Measurements from ENCODE around the gene ANTXR2.

ANTXR2 gene

DNA sequence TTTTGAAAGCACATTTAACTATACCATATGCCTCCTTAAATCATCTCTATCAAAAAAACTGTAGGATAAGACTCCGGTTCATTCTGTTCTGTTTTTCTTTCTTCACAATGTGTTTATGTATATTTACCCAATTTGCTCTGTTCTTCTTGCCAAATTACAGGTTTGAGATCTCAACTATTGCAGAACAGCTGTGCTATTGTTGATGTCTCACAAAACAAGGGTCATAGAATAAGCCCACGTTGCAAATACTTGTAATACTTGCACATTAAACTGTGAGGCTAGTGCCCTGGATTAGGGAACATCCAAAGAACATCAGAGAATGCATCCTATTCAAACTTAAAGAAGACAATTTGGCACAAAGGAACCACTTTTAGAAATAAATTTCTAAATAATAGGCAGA, 45.4 kb downstream of the ANTXR2 start:
- TF ChIP-seq, protein P1, sequence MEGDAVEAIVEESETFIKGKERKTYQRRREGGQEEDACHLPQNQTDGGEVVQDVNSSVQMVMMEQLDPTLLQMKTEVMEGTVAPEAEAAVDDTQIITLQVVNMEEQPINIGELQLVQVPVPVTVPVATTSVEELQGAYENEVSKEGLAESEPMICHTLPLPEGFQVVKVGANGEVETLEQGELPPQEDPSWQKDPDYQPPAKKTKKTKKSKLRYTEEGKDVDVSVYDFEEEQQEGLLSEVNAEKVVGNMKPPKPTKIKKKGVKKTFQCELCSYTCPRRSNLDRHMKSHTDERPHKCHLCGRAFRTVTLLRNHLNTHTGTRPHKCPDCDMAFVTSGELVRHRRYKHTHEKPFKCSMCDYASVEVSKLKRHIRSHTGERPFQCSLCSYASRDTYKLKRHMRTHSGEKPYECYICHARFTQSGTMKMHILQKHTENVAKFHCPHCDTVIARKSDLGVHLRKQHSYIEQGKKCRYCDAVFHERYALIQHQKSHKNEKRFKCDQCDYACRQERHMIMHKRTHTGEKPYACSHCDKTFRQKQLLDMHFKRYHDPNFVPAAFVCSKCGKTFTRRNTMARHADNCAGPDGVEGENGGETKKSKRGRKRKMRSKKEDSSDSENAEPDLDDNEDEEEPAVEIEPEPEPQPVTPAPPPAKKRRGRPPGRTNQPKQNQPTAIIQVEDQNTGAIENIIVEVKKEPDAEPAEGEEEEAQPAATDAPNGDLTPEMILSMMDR (IDR thresholded peaks at IDR 0.05): no peak

DNA sequence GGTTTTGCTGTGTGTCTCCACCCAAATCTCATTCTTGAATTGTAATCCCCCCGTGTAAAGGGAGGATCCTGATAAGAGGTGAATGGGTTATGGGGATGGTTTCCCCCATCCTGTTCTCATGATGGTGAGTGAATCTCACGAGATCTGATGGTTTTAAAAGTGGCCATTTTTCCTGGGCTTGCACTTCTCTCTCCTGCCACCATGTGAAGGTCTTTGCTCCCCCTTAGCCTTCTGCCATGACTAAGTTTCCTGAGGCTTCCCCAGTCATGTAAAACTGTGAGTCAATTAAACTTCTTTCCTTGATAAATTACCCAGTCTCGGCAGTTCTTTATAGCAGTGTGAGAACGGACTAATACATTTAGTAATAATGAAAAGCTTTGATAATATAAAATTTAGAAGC, 46.9 kb downstream of the ANTXR2 start:
- TF ChIP-seq, protein P1 (IDR thresholded peaks at IDR 0.05): no peak

DNA sequence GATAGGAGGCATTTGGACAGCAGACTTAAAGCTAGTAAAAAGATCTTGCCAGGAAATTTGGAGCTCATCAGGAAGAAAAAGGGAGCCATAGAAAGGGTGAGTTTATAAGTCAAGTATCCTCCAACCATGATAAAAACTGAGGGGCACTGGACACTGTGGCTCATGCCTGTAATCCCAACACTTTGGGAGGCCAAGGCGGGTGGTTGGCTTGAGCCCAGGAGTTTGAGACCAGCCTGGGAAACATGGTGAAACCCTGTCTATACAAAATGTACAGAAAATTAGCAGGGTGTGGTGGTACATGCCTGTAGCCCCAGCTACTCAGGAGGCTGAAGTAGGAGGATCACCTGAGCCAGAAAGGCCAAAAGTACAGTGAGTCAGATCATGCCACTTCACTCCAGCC, 48.7 kb downstream of the ANTXR2 start:
- TF ChIP-seq, protein P1 (IDR thresholded peaks at IDR 0.05): no peak

DNA sequence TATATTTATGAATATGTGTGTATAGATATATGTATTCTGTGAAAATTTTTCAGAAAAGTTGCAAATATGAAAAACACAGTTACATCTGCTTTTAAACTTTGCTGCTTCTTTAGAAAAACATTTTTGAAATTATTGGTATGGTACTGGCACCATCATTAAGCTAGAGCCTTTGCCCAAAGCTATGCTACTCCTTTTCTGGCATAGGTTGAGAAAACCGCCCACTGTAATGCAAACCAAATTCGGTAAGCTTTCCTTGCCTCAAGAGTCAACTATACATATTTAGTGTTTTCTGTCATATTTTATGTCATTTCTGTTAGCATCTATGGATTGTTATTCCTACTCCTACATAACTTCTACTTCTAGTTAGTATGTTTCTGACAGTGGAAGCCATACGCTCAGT, 50.7 kb downstream of the ANTXR2 start:
- TF ChIP-seq, protein P1 (IDR thresholded peaks at IDR 0.05): no peak

DNA sequence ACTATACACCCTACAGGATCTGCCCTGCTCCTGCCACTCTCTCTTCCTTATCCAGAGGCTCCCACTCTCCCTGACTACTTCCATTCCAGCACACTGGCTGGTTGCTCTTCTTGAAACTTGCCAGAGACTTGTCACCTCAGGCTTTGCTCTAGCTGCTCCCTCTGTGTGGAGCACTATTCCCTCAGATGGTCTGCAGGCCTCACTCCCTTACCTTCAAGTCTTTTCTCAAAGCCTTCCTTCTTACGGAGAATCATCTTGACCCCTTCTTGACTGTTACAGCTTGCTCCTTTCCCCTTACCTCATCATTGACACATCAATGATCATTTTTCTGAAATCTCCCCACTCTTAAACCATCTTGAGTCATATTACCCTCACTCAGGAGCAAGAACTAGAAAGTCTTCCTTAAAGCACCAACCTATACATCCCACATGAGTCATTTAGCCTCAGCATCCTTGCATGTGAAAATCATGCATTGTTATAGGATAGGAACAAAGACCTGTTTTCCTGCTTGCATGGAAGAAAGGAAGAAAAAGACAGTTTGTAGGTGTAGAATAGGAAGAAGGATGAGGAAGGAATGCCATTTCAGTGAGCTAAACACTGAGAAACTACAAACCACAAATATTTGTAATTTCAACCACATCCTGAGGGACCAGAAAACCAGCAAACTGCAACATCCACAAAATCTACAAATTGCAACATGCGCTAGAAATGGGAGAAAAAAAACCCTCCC, 55.7 kb downstream of the ANTXR2 start:
- TF ChIP-seq, protein P1 (IDR thresholded peaks at IDR 0.05): no peak

DNA sequence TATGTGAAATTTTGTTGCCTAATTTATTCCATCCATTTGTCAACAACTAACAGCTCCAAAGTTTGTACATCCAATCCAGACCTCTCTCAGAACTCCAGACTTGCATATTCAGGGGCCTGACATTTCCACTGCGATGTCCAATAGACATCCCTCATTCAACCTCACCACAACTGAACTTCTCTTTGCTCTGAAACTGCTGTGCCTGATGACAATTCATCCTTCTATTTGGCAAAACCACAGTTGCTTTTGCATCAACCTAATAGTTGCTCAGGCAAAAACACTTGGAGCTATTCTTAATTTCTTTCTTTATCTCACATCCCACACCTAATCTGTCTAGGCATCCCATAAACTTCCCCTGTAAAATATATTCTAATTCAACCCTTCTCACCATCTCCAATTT, 56.5 kb downstream of the ANTXR2 start:
- TF ChIP-seq, protein P1 (IDR thresholded peaks at IDR 0.05): no peak

DNA sequence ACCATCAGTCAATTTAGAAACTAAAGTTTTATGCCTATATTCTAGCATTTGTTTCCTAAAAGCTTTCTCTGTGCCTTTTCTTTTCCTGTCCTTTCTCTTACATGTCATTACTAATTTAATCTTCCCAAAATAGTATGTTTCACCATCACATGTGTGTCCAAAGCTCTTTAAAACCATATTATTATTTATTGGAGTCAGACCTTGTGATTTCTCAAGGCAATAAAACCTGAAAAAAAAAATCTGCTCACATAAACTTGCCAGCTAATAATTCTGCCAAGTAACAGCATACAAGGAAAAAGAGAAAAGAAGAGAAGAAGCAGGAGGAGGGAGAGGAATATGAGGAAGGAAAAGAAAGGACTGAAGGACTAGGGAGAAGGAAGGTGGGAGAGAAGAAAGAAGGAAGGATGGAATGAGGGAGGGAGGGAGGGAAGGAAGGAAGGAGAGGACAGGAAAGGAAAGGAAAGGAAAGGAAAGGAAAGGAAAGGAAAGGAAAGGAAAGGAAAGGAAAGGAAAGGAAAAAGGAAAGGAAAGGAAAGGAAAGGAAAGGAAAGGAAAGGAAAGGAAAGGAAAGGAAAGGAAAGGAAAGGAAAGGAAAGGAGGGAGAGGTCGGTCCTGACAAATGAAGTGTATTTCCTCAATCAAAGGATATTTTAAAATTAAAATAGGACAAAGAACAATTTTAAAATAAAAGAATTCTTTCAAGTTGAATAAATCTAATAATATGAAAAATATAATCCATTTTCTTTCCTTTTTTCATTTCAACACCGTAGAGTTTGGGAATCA, 57.4 kb downstream of the ANTXR2 start:
- TF ChIP-seq, protein P1 (IDR thresholded peaks at IDR 0.05): no peak

Measured in LNCAP (cell line).